Measurements from ENCODE around the gene MORF4L1. TPM values are rescaled to one million over a fixed set of nuclear protein-coding genes. Genes with fewer than 3 reads are reported as not detected.
"Not testable (repeated sequence)": the region's sequence is repeated elsewhere in the genome, so short reads cannot be mapped to it uniquely, and the experiment has no call there.

The MORF4L1 gene, protein sequence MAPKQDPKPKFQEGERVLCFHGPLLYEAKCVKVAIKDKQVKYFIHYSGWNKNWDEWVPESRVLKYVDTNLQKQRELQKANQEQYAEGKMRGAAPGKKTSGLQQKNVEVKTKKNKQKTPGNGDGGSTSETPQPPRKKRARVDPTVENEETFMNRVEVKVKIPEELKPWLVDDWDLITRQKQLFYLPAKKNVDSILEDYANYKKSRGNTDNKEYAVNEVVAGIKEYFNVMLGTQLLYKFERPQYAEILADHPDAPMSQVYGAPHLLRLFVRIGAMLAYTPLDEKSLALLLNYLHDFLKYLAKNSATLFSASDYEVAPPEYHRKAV
- 697 TPM for total RNA-seq

DNA sequence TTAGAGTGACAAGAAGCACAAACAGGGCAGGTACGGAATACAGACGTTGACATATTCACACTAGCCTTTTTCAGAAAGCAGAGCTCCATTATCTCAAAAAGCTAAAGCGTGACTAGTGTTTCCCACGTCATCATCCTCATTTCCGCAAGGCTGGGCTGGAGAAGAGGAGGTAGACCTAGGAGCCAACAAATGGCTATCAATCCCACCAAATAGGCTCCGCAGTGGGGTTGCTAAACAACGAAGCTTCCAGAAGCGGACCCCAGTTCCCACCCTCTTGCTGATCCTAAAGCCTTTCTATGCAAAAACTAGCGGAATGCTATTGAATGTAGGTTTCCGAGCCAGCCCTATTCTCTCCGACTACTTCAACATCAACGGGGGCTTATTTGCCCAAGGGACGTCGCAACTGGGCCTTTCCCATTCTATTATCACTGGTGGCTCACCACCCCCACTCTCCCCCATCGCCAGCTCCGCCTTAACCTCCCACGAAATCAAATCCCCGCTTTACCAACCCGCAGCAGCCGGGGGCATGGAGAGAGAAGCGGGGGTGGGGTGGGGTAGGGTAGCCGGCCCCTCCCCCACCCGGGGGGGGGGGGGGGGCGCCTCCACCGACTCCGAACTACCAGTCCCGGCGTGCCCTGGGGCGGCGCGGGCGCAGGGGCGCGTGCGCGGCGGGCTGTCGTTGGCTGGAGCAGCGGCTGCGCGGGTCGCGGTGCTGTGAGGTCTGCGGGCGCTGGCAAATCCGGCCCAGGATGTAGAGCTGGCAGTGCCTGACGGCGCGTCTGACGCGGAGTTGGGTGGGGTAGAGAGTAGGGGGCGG, at the start of gene MORF4L1:
Gene MORF4L1, plus strand, starts transcription at position 736 of the 817 bp plus-strand sequence. CDS start 128 bp downstream, outside the sequence.
- DNase-seq, result peak; percentile 96

DNA sequence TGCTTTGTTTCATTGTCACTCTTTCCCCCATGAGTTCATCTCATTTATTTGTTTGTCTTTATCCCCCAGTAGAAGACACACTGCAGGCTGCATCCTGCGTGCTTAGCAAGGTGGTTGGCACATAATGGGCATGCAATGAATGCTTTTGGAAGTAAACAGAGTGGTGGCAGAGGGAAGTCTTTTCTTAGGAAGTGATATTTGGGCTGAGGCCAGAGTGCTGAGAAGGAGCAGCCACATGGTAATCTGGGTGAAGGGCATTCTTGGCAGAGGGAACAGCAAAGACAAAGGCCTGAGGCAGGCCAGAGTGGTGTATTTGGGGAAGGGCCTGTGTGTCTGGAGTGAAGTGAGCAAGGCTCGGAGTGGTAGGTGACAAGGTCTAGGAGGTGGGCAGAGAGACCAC, 43.8 kb upstream of the MORF4L1 start:
- DNase-seq, result no peak

DNA sequence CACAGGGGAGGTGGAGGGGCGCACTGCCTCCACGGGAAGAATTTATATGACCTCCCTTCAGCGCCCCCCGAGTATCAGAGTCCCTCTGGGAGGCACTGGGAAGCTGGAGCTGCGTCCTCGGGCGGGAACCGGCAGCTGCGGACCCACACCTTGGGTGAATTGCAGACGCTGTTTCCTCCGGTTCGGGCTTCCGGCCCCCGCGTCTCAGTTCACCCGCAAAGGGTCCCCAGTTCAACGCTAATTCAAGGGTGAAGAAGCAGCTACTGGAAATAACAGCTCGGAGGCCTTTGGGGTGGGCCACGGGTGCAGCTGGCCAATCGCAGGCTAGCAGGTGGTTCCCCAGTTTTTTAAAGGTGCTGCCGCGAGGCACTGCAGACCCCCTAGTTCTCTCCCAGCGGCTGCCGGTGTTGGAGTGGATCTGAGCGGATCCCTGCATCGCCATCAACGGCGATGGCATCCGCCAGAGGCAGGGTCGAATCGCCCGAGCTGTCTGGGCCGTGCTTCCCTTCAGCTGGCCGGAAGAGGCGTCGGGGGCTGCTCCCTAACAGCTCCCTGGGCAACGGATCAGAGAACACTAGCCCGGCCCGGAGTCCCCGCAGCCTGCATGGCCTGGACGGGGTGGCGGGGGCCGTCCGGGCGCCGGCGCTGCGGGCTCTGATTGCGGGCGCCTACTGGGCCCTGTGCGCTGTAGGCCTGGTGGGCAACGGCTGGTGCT, 42.0 kb upstream of the MORF4L1 start:
- no peak for DNase-seq

DNA sequence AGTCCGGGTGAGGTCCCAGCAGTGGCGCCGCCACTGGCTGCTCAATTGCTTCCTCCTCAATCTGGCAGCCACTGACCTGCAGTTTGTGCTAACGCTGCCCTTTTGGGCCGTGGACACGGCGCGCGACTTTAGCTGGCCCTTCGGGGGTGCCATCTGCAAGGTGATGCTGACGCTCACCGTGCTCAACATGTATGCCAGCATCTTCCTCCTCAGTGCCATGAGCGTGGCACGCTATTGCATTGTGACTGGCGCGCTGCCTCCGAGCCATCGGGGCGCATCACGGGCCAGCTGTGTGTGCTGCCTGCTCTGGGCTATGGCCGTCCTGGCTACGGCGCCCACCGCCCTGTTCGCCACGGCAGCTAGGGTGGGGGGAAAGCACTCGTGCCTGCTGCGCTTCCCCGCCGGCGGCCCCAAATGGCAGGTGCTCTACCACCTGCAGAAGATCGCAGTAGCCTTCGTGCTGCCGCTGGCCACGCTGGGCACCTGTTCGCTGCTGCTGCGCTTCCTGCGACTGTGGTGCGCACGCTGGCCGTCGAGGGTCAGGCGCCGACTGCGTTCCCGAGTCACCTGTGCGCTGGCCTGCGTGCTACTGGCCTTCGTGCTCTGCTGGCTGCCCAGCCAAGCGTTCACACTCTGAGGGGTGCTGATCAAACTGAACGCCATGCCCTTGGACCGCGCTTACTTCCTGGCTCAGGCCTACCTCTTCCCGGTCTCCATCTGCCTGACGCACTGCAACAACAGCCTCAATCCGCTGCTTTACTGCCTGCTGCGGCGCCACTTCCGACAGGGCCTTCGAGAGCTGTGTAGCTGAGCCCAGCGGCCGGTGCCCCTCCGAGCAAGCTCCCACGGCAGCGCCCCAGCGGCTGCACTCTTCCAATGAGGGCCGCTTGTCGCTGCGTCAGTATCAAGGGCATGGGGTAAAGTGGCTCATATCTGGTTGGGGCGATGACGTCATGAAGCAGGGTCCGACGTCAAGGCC, 41.2 kb upstream of the MORF4L1 start:
- no peak for DNase-seq

DNA sequence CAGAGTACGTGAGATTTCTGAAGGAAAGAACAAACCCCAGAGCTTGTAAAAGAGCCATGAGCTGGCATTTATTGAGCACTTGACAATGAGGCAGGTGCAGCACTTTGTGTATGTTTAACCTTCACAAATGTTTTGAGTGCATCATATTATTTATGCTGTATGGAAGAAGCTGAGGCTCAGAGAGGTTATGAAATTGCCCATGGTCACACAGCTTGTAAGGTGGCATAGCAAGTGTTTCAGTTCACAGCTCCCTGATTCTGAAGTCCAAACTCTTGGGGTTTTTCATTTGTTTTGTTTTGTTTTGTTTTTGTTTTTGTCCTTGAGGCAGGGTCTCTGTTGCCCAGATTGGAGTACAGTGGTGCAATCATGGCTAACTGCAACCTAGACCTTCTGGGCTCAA, 36.4 kb upstream of the MORF4L1 start:
- DNase-seq, result no peak

DNA sequence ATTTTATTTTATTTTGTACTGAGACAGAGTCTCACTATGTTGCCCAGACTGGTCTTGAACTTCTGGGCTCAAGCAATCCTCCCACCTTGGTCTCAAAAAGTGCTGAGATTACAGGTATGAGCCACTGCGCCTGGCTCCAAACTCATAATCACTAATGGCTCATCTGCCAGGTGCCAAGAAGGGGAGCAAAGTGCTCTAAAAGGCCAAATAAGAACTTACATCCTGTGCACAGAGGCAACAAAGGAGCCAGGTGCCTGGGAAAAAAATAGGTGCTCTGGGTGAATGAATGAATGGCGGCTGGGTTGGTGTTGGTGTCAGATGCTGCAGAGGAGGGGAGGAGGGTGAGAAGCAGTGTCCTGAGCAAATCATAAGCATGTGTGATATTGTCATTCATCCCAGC, 35.6 kb upstream of the MORF4L1 start:
- no peak for DNase-seq

DNA sequence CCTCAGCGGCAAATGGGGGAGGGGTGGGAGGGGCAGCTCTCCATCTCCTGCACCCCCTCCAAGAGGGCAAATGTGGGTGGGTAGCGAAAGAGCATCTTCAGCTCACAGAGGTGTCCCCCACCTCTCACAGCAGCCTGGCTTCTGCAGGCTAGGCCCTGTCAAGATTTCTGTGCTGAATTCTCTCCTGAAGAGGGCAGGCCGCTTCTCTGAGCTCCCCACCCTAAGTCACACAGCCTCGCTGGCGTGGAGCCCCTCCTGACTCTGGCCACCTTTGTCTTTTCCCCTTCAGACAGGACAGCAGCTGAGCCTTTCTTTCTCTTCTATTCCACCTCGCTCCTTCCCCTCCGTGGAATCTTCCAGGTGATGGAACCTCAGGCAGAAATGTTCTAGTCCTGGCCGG, 35.1 kb upstream of the MORF4L1 start:
- no peak for DNase-seq

DNA sequence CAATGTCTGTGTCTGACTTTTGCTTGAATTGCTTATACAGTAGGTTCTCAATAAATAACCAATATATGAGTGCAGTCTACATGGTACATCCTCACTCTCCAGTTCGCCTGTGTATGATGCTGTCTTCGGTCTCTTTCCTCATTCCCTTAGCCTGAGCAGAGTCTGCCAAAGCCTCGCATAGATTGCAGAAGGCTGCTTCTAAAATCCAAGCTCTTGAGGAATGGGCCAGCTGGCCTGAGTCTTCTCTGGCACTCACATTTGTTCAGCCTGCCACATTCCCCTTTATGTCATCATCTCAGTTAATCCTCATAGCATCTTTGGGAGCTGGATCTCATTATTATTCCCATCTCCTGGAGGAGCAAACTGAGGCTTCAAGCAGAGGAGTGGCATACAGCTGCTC, 34.2 kb upstream of the MORF4L1 start:
- DNase-seq, result no peak

DNA sequence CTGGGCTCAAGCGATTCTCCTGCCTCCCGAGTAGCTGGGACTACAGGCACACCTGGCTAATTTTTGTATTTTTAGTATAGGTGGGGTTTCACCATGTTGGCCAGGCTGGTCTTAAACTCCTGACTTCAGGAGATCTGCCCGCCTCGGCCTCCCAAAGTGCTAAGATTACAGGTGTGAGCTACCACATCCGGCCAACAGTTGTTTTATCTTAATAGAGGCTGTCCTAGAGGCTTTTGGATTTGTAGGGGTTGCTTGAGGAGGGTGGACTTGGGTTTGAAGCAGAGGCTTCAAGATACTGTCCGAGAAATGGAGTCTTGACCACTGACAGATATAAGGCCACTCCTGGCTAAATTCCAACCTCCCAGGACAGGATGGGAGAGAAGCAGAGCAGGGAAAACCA, 33.5 kb upstream of the MORF4L1 start:
- not testable (repeated sequence) for DNase-seq

DNA sequence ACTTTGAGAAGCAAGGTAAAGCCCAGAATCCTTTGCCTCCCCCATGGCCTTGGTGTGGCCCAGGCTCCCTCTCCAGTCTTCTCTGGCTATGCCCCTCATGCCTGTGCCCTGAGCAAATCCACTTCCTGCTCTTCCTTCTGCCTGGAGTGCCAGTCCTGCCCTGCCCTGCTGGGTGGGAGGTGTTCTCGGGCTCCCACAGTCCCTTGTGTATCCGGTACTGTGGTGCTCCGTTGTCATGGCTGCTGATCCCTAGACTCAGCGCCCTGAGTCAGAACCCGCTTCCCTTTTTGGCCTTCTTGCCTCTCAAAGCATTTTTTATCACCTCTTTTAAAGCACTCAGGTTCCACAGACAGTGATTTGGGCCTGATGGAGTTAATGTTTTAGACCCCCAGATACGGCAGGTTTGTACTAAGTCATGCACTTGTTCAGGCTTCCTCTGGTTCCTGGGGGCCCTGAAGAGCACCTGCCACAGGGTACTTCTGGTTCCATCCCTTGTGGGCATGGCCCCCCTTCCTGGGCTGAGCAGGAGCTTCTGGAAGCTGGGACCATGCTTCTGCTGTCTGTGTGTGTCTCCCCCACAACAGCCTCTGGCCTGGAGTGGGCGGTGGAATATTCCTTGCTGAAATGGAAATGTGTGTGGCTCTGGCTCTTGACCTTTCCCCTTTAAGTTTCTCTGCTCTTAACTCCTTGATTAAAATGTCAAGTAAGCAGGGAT, 31.9 kb upstream of the MORF4L1 start:
- no peak for DNase-seq

DNA sequence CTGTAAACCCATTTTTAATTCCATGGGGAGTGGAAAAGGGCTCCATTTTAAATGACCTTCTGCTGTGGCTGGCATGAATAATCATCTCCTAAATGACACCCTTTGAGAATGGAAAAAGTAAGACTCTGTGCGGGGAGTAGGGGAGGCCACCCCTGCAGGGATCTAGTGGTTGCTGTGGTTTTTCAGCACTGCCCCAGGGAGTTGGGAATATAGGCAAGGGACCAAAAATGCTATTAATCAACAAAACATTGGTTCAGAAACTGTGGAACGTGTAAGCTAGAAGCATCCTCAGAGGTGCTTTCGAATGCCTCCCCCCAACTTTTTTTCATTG, 31.3 kb upstream of the MORF4L1 start:
- no peak for DNase-seq

DNA sequence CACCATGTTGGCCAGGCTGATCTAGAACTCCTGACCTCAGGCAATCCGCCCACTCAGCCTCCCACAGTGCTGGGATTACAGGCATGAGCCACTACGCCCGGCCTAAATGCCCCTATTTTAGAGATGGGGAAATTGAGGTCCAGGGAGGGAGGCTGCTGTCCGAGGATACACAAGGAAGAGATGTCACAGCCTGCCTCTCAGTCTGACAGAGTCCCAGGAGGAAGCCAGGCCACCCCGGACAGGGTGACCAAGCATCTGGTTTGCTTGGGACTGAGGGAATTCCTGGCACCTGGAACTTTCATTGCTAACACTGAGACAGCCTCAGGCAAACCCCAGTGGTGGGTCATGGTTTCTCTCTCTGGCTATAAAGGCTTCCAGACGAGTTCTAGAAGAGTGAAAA, 30.8 kb upstream of the MORF4L1 start:
- no peak for DNase-seq

DNA sequence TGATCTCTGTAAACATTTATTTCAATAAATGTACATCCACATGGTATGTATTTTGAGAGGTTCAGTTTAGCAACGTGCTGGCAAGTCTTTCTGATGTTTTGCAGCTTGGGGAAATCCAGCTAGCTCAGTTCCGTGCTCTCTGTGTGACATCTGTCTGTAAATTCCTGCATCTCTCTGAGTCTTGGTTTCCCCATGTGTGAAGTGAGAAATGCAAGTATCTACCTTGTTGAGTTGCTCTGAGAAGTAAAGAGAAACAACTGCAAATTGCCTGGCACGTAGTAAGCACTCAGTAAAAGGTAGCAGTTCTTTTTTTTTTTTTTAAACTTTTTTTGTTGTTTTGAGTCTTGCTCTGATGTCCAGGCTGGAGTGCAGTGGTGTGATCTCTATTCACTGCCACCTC, 30.2 kb upstream of the MORF4L1 start:
- no peak for DNase-seq

DNA sequence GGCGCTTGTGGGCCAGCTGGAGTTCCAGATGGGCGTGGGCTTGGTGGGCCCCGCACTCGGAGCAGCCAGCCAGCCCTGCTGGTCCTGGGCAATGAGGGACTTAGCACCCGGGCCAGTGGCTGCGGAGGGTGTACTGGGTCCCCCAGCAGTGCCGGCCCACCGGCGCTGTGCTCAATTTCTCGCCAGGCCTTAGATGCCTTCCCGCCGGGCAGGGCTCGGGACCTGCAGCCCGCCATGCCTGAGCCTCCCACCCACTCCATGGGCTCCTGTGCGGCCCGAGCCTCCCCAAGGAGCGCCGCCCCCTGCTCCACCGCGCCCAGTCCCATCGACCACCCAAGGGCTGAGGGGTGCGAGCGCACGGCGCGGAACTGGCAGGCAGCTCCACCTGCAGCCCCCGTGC, 25.8 kb upstream of the MORF4L1 start:
- not testable (repeated sequence) for DNase-seq

DNA sequence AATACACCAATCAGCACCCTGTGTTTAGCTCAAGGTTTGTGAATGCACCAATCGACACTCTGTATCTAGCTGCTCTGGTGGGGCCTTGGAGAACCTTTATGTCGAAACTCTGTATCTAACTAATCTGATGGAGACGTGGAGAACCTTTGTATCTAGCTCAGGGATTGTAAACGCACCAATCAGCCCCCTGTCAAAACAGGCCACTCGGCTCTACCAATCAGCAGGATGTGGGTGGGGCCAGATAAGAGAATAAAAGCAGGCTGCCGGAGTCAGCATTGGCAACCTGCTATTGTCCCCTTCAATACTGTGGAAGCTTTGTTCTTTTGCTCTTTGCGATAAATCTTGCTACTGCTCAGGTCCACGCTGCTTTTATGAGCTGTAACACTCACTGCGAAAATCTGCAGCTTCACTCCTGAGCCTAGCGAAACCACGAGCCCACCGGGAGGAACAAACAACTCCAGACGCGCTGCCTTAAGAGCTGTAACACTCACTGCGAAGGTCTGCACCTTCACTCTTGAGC, 25.2 kb upstream of the MORF4L1 start:
- DNase-seq, result not testable (repeated sequence)

DNA sequence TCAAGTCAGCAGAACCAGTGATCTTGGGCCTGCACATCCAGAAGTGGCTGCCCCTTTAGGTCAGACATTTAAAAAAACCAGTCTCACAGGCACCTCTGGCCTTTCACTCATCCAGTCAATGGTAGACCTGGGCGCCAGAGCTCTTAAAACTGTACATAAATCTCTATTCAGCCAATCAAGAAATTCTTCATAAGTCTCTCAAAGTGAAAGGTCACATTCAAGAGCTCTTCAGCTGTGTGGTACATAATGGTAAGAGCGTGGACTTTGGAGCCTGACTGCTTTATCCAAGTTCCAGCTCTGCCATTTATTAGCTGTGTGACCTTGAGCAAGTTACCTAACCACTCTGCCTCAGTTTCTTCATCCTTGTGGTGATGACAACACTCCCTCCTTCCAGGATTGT, 22.3 kb upstream of the MORF4L1 start:
- DNase-seq, result no peak

DNA sequence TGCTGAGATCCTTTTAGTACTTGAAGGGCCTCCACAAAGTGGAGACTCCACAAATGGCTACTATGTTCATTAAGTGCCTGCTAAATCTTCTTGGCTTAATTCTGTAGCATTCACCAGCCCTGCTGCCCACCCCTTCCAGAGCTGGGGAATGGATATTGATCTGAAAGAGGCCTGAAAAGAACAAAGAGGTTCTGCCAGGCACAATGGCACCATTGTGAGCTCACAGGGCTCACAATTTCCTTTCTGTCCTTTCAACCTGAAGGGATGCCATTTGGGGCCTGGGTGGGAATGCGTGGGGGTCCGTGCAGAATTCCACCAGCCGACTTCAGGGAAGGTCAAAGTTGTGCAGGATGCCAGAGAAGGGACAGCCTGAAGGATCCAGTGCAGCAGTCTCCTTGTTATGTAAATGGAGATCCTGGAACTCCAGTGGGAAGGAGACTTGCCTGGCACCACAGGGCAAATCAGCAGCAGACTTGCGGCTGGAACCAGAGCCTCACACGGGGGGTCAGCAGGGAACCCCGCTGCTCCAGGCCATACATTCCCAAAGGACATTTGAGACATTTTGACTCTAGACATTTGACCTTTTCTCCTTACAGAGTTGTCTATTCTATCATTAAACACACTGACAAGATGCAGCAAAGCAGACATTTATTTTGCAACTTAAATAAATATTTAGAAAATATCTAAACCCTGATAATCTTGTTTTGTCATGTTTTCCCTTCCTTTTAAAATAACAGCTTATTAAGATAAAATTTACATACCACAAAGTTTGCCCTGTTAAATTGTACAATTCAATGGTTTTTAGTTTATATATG, 21.5 kb upstream of the MORF4L1 start:
- peak; percentile 40 for DNase-seq

DNA sequence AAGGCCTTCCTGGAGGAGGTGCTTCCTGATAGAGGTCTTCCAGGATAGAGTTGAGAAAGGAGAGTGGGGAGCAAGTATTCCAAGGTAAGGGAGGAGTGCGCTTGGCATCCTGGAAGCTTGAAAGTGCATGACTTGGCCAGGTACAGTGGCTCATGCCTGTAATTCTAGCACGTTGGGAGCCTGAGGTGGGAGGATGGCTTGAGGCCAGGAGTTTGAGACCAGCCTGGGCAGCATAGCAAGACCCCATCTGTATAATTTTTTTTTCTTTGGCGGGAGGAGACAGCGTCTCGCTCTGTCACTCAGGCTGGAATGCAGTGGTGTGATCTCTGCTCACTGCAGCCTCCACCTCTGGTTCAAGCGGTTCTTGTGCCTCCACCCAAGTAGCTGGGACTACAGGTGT, 19.2 kb upstream of the MORF4L1 start:
- no peak for DNase-seq

DNA sequence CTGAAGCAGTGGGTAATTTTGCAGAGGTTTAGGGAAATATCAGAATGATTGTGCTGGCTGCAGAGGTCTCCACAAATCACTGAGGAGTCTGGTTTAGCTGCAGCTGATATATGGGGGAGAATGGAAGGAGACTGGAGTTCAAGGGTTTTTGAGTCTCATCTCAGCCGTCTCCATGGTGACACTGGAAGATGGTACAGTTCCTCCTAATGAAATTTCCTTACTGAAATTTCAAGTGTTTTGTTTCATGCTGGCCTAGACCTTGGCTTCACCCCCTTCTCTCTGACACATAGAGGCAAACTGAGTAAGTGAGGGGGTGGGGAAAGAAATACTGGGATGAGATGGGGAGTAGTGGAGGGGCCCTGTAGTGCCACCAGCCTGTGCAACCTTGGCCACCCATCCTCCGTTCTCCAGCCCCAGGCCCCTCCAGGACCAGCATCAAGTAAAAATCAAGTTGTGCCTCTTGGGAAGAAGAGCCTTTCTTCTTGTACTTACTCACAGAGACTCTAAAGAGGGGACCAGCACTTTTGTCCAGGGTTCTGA, 17.8 kb upstream of the MORF4L1 start:
- no peak for DNase-seq

DNA sequence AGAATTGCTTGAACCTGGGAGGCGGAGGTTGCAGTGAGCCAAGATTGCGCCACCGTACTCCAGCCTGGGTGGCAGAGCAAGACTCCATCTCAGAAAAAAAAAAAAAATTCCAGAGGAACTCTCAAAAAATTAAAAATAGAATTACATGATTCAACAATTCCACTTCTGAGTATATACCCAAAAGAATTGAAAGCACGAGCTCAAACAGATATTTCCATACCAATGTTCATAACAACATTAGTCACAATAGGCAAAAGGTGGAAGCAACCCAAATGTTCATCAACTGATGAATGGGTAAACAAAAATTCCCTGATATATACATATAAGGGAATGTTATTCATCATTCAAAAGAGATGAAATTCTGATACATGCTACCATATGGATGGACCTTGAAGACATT, 16.9 kb upstream of the MORF4L1 start:
- DNase-seq, result no peak

Data from occipital lobe (tissue), 2 donors.